OCI-M2 (cell line): Measurements from ENCODE around the gene IL1RAPL1.

Source experiments
- DNase-seq: peaks from one replicate; lab custom pipeline; 2025; ENCODE audit not compliant: unreplicated experiment; lab: John Stamatoyannopoulos, UW

IL1RAPL1 gene

DNA sequence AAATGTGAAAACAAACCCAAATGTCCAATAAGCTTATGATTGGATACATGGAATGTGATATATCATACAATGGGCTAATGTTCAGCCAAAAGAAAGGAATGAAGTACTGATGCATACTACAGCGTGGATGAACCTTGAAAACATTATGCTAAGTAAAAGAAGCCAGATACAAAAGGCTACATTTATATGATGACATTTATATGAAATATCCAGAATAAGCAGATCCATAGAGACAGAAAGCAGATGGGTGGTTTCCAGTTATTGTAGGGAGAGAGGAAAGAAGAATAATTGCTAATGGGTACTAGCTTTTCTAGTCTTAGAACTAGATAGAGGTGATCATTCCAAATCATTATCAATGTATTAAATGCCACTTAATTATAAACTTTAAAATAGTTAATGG lies 801.3 kb downstream of the IL1RAPL1 start:
- no peak for DNase-seq

DNA sequence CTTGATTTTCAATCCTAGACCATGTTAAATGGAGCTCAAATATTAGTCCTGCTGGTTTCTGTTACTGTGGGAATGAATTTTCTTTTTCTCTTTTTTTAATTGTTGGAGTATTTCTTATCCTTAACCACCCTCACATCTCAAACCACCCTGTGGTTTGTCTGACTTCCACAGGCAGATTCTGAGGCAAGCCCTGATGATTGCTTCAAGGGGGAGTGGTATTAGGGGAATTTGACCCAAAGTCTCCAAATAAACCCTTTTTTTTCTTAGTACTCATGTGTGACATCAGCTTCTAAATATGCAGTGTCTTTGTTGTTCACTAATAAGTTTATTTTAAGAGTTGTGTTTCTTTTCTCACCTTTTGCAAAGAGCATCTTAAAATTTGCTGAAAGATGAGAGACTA lies 810.3 kb downstream of the IL1RAPL1 start:
- DNase-seq, result no peak

DNA sequence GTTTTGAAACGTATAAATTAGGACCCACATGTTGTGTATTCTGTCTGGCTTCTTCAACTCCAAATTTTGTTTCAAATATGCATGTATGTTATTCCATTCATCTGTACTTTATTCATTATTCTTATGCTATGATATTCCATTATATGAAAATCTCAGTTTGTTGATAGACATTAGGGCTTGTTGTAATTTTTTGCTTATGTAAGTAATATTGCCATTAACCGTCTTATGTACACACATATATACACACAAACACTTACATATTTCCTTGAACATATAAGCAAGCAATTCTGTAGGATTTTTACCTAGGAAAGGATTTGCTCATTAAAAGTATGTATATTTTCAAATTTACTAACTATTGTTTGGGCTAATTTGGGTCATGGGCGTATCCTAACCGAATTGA lies 820.1 kb downstream of the IL1RAPL1 start:
- DNase-seq, result no peak

GRCh38 chrX:29419774-29420553 lies 832.7 kb downstream of the IL1RAPL1 start:
- DNase-seq, result no peak

DNA sequence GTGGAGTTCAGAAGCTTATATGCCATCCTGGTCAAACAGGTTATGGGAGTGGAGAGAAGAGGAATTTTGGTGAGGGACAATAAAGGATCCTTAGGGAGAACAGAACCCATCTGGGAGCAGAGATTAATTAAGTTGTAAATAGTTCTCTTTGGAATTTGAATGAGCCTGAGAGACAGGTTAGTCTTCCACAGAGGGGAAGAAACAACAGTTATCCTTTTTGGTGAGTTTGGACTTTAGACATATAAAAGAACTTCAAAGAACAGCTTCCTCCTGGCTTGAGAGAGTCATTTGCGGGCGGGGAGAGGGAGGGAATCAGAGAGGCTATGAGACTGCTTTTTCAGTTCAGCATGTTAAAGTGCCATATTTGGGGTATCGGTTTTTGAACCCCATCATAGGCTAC lies 834.8 kb downstream of the IL1RAPL1 start:
- DNase-seq, result no peak

GRCh38 chrX:29431895-29432294 lies 844.6 kb downstream of the IL1RAPL1 start:
- DNase-seq, result no peak

- no peak for DNase-seq
Observed at GRCh38 chrX:29432534-29432933, 845.3 kb downstream of the IL1RAPL1 start.

GRCh38 chrX:29434939-29435338 lies 847.7 kb downstream of the IL1RAPL1 start:
- DNase-seq, result no peak

- DNase-seq, result no peak
Observed at GRCh38 chrX:29435396-29435795, 848.1 kb downstream of the IL1RAPL1 start.

DNA sequence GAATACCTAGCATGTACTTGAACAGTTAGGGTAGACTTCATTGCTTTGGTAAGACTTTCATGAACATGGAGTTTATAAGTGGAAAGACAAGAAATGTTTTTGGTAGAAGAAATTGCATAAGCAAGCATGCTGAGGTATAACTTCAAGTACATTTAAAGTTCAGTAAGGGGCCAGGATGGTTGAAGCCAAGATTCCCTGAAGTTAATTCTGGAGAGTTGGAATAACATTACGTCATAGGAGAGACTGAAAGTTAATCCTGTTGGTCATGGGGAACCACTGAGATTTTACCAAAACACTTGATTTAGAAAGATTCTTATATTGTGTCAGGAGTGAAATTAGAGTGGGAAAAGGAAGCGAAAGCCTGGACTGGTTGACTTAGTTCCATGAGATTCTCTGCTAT lies 860.6 kb downstream of the IL1RAPL1 start:
- DNase-seq, result no peak

DNA sequence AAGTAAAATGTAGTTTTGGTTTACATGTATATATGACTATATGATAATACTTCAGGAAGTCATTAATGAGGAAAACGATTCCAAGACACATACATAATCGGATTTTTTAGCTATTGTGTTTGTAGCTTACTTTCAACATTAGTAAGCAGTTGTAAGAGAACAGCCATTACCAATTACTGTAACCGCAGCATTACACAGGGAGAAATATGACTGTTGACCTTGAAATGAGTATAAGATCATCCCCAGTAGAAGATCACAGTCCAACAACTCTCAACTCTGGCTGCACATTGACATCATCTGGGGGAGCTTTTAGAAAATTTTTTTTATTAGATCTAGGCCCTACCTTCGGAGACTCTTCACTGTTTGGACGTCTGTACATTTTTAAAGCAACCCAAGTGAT lies 866.1 kb downstream of the IL1RAPL1 start:
- DNase-seq, result no peak

- DNase-seq, result no peak
Observed at GRCh38 chrX:29455702-29456101, 868.5 kb downstream of the IL1RAPL1 start.

DNA sequence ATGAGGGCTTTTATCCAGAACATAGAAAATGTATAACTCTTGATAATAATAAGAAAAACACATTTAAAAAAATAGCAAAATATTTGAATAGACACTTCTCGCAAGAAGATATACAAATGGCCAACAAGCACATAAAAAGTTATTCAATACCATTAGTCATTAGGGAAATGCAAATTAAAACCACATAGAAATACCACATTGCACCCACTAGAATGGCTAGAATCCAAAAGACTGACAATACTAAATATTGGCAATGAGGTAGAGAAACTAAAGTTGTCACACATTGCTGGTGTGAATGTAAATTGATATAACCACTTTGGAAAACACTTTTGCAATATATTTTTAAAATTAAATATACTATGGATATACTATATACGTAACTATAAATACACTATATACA lies 873.8 kb downstream of the IL1RAPL1 start:
- DNase-seq, result no peak

DNA sequence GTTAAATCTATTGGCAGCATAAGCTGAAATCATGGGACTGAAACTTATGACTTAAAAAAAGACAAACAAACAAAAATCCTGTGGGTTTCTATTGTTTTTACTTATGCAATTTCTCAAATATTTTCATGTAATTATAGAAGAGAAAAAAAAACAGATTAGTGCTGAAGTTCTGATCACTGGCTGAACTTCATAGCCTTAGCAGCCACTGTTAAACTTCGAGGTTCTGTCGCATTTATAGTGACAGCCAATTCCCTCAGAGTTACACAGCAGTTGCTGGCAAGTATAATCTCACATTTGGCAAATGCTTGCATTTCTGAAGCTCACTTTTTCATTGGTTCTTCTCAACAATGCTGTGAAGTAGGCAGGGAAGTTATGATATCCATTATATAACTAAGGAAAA lies 879.2 kb downstream of the IL1RAPL1 start:
- no peak for DNase-seq

- no peak for DNase-seq
Observed at GRCh38 chrX:29468911-29469494, 881.8 kb downstream of the IL1RAPL1 start.

GRCh38 chrX:29470030-29470429 lies 882.8 kb downstream of the IL1RAPL1 start:
- DNase-seq, result no peak

GRCh38 chrX:29471829-29472228 lies 884.6 kb downstream of the IL1RAPL1 start:
- DNase-seq, result no peak

DNA sequence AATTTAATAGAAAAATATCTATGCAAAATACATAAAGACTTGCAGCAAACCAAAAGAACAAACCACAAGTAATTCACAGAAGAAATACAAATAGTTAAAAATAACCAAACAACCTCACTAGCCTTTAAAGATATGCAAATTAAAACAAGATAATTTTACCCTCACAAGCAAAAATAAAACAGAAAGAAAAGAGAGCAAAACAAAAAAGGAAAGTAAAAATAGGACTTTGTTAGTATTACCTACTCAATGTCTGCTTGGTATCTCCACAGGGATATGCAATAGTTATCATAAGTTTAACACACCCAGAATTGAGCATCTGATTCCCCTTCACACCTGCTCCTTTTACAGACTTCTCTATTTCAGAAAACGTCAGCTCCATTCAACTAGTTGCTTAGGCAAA lies 890.6 kb downstream of the IL1RAPL1 start:
- DNase-seq, result no peak

- DNase-seq, result no peak
Observed at GRCh38 chrX:29478336-29479069, 891.3 kb downstream of the IL1RAPL1 start.

- no peak for DNase-seq
Observed at GRCh38 chrX:29487214-29487613, 900.0 kb downstream of the IL1RAPL1 start.

GRCh38 chrX:29487714-29488113 lies 900.5 kb downstream of the IL1RAPL1 start:
- DNase-seq, result no peak

GRCh38 chrX:29488919-29489318 lies 901.7 kb downstream of the IL1RAPL1 start:
- no peak for DNase-seq
